ENCODE data around the gene SIRT1.

GRCh38 chr10:67924136-67924535 lies 39.7 kb downstream of the SIRT1 start:
- TF ChIP-seq EZH2phosphoT487 (IDR thresholded peaks at IDR 0.05; ENCODE audit: borderline replicate concordance) (no peak), CTCF (IDR thresholded peaks at IDR 0.05 in 2 of 3, conservative IDR thresholded peaks at IDR 0.05 in 1 of 3; ENCODE audit: borderline replicate concordance in 1 of 3, insufficient read depth in 1 of 3, low read depth in 2 of 3, low read length in 2 of 3) (no peak), MAX (IDR thresholded peaks at IDR 0.05) (no peak), SRF (IDR thresholded peaks at IDR 0.05; ENCODE audit: low read depth) (no peak), POLR2A (IDR thresholded peaks at IDR 0.05; ENCODE audit: borderline replicate concordance, extremely low read depth, insufficient read depth, insufficient read length) (no peak), YY1 (IDR thresholded peaks at IDR 0.05; ENCODE audit: extremely low read depth, insufficient replicate concordance, low read depth, low read length) (no peak), POLR2AphosphoS5 (IDR thresholded peaks at IDR 0.05; ENCODE audit: low read depth, low read length) (no peak), ZBTB33 (IDR thresholded peaks at IDR 0.05; ENCODE audit: extremely low read depth, insufficient replicate concordance, low read length) (no peak), EGR1 (IDR thresholded peaks at IDR 0.05; ENCODE audit: low read depth) (no peak)

Data from HCT116 (cell line).